CD4-positive, alpha-beta T cell (primary cell): ENCODE data around the gene ELOVL5. TPM values are rescaled to one million over a fixed set of nuclear protein-coding genes. Genes with fewer than 3 reads are reported as not detected.

ENCODE experiments used
- ATAC-seq: fragments of 200-7000 bp; cut with Tn5 transposase; one replicate; pipeline ENCODE4 v1.10.0; 2022; ENCODE audit warnings: mild to moderate bottlenecking; ENCODE audit not compliant: poor library complexity
- CTCF ChIA-PET: fragments of 350-600 bp; sonication (Branson Sonifier 250); formaldehyde crosslinking; loops from one replicate; lab custom pipeline; 2021; ENCODE audit warnings: antibody characterized with exemption, inconsistent platforms; lab: Charles Lee
- POLR2A ChIA-PET: fragments of 350-600 bp; sonication (Branson Sonifier 250); formaldehyde crosslinking; loops from one replicate; lab custom pipeline; 2021; ENCODE audit warnings: antibody characterized with exemption, inconsistent platforms; lab: Charles Lee
- DNase-seq, 14 experiments: peaks; one replicate each; pipeline ENCODE4 v3.0.0-alpha.2; 2013 to 2020; ENCODE audit warnings: mixed read lengths in 2 of 14
- H3K27ac ChIP-seq, 2 donors: one replicate each; pipeline versions ENCODE4 v1.5.1 to v1.7.0; 2013; ENCODE audit warnings: low read length in 2 of 2, low read depth in 1 of 2, mild to moderate bottlenecking in 1 of 2
- H3K27me3 ChIP-seq, 2 experiments: 1 replicate in 1 of 2; 2 replicates in 1 of 2; pipeline versions ENCODE4 v1.6.1 to v1.7.0; 2013; ENCODE audit warnings: low read length in 2 of 2, control low read depth in 1 of 2, mild to moderate bottlenecking in 1 of 2, moderate library complexity in 1 of 2; ENCODE audit not compliant: insufficient read depth in 2 of 2, control insufficient read depth in 1 of 2
- H3K36me3 ChIP-seq: one replicate; pipeline ENCODE4 v1.6.1; 2013; ENCODE audit warnings: low read length, control low read depth; ENCODE audit not compliant: insufficient read depth
- H3K4me1 ChIP-seq: one replicate; pipeline ENCODE4 v1.6.1; 2013; ENCODE audit warnings: low read length, control low read depth; ENCODE audit not compliant: insufficient read depth
- H3K4me3 ChIP-seq: one replicate; pipeline ENCODE4 v1.5.1; 2013; ENCODE audit warnings: mild to moderate bottlenecking, low read length, moderate library complexity
- H3K9me3 ChIP-seq, 2 experiments: 1 replicate in 1 of 2; 2 replicates in 1 of 2; pipeline versions ENCODE4 v1.6.1 to v1.7.0; 2013; ENCODE audit warnings: low read length in 2 of 2, mild to moderate bottlenecking in 2 of 2, control low read depth in 1 of 2, moderate library complexity in 1 of 2; ENCODE audit not compliant: control insufficient read depth in 1 of 2, insufficient read depth in 1 of 2
- H3K27ac Mint-ChIP-seq: one replicate; pipeline ENCODE4 v1.8.0; 2020; ENCODE audit warnings: mixed read lengths
- H3K27me3 Mint-ChIP-seq: one replicate; pipeline ENCODE4 v1.8.0; 2021; ENCODE audit warnings: mixed read lengths
- H3K36me3 Mint-ChIP-seq: one replicate; pipeline ENCODE4 v1.8.0; 2021; ENCODE audit warnings: low read depth, mixed read lengths
- H3K4me1 Mint-ChIP-seq: one replicate; pipeline ENCODE4 v1.8.0; 2021; ENCODE audit warnings: low read depth, mixed read lengths
- H3K4me3 Mint-ChIP-seq: one replicate; pipeline ENCODE4 v1.8.0; 2020; ENCODE audit warnings: mild to moderate bottlenecking, mixed read lengths
- H3K9me3 Mint-ChIP-seq: one replicate; pipeline ENCODE4 v1.8.0; 2020; ENCODE audit warnings: mixed read lengths
- CTCF ChIP-seq: fragments of 200-600 bp; IDR thresholded peaks from one replicate; pipeline ENCODE4 v1.8.0; 2022; ENCODE audit warnings: antibody characterized with exemption, mild to moderate bottlenecking
- intact Hi-C, 2 experiments: fragments of 100-400 bp; cut with DNase I in 1 of 2; cut with micrococcal nuclease in 1 of 2; formaldehyde crosslinking; loops; one replicate each; pipeline versions ENCODE4 v1.15.1 to v1.9.0; 2023 to 2025; cut with DNase I, micrococcal nuclease
- total RNA-seq, 174 experiments: library from RNA in 2 of 174; stranded (reverse) in 2 of 174; gene quantifications; one replicate each; pipeline ENCODE4 v1.2.3 and lab custom pipeline; 2021 to 2026

Gene ELOVL5
- total RNA-seq, 2 experiments from 2014 or later: 78.0 to 86.8 TPM

- no peaks in the 10 kb centered on the region for H3K9me3 Mint-ChIP-seq
- Histone ChIP-seq H3K27ac (no peak overlapping the region), H3K4me3 (no peak overlapping the region), H3K4me1 (peaks cover 5% of the 10 kb centered on the region), H3K36me3 (no peaks in the 10 kb centered on the region), H3K27me3 (no peaks in the 10 kb centered on the region), H3K9me3 (no peaks in the 10 kb centered on the region)
- peak overlapping the region; percentile 27 for H3K4me3 Mint-ChIP-seq
- no peak overlapping the region for H3K27ac Mint-ChIP-seq
- H3K27me3 Mint-ChIP-seq: no peaks in the 10 kb centered on the region
- ATAC-seq: no peak
- H3K4me1 Mint-ChIP-seq: peaks cover 13% of the 10 kb centered on the region
- H3K36me3 Mint-ChIP-seq: peaks cover 15% of the 10 kb centered on the region
- intact Hi-C loops: loop anchor here in 1 of 2 experiments (10.0 kb wide), 1 partner anchor 368 kb away; no protein-coding TSS in a partner anchor
- ChIA-PET POLR2A (no interaction called here), CTCF (no interaction called here)
- no peak for TF ChIP-seq CTCF
- no peak for DNase-seq
These were observed 3.6 kb upstream of the ELOVL5 start for GRCh38 chr6:53352360-53352759.

- no peaks in the 10 kb centered on the region for H3K27me3 Mint-ChIP-seq
- Histone ChIP-seq H3K4me3 (peak overlapping the region; percentile 91), H3K4me1 (peaks cover 22% of the 10 kb centered on the region), H3K27ac (peak overlapping the region; percentile 91 to 92), H3K9me3 (no peaks in the 10 kb centered on the region), H3K36me3 (no peaks in the 10 kb centered on the region), H3K27me3 (no peaks in the 10 kb centered on the region)
- TF ChIP-seq CTCF: no peak
- intact Hi-C loops: loop anchor here (1.0 to 5.0 kb wide), 8 partner anchors 9 to 198 kb away; partner anchors contain the start of gene GCLC (in 1 of the 2)
- CTCF ChIA-PET: interaction anchor here (0.9 to 2.9 kb wide), 5 partner anchors 11 to 153 kb away, joined by 3 to 8 read pairs (median 3); no protein-coding TSS in a partner anchor
- H3K4me1 Mint-ChIP-seq: peaks cover 44% of the 10 kb centered on the region
- H3K4me3 Mint-ChIP-seq: peak overlapping the region; percentile 98
- no peaks in the 10 kb centered on the region for H3K9me3 Mint-ChIP-seq
- peak overlapping the region; percentile 94 for H3K27ac Mint-ChIP-seq
- ATAC-seq (no peak), DNase-seq (no peak)
- peaks cover 24% of the 10 kb centered on the region for H3K36me3 Mint-ChIP-seq
- POLR2A ChIA-PET: interaction anchor here (1.3 to 5.8 kb wide), 9 partner anchors 9 to 161 kb away, joined by 3 to 116 read pairs (median 32); no protein-coding TSS in a partner anchor
These were observed 501 bp upstream of the ELOVL5 start for GRCh38 chr6:53349209-53349693.

- Mint-ChIP-seq H3K36me3 (peaks cover 24% of the 10 kb centered on the region), H3K9me3 (no peaks in the 10 kb centered on the region), H3K4me3 (peak overlapping the region; percentile 98), H3K27ac (peak overlapping the region; percentile 94), H3K4me1 (peaks cover 57% of the 10 kb centered on the region), H3K27me3 (no peaks in the 10 kb centered on the region)
- intact Hi-C loops: loop anchor here (1.0 to 5.0 kb wide), 10 partner anchors 10 to 199 kb away; partner anchors contain the start of gene GCLC (in 1 of the 2)
- Histone ChIP-seq H3K4me3 (peak overlapping the region; percentile 91), H3K9me3 (no peaks in the 10 kb centered on the region), H3K27ac (peak overlapping the region; percentile 91 to 92), H3K36me3 (no peaks in the 10 kb centered on the region), H3K27me3 (no peaks in the 10 kb centered on the region), H3K4me1 (peaks cover 36% of the 10 kb centered on the region)
- DNase-seq (peak in 10 of 14 experiments; percentile 29 to 66 (median 44)), ATAC-seq (peak; percentile 25)
- POLR2A ChIA-PET: interaction anchor here (0.6 to 5.8 kb wide), 27 partner anchors 8 to 1010 kb away, joined by 3 to 116 read pairs (median 4); no protein-coding TSS in a partner anchor
- CTCF ChIA-PET: interaction anchor here (0.8 to 2.9 kb wide), 8 partner anchors 11 to 152 kb away, joined by 3 to 8 read pairs (median 6); no protein-coding TSS in a partner anchor
- TF ChIP-seq CTCF: no peak
These were observed 804 bp downstream of the ELOVL5 start for GRCh38 chr6:53347921-53348370.
